ENCODE data around the gene HP1BP3.
"Not testable (repeated sequence)": the region's sequence is repeated elsewhere in the genome, so short reads cannot be mapped to it uniquely, and the experiment has no call there.

The HP1BP3 gene

GRCh38 chr1:20790785-20791184 is 3.7 kb upstream of the HP1BP3 start:
- TF ChIP-seq CTCF (IDR thresholded peaks at IDR 0.05; ENCODE audit: low read depth, low read length), result no peak
- DNase-seq (ENCODE audit: extremely low read depth, low read depth), result no peak

GRCh38 chr1:20789598-20789997 is 2.5 kb upstream of the HP1BP3 start:
- DNase-seq (ENCODE audit: extremely low read depth, low read depth), result not testable (repeated sequence)

DNA sequence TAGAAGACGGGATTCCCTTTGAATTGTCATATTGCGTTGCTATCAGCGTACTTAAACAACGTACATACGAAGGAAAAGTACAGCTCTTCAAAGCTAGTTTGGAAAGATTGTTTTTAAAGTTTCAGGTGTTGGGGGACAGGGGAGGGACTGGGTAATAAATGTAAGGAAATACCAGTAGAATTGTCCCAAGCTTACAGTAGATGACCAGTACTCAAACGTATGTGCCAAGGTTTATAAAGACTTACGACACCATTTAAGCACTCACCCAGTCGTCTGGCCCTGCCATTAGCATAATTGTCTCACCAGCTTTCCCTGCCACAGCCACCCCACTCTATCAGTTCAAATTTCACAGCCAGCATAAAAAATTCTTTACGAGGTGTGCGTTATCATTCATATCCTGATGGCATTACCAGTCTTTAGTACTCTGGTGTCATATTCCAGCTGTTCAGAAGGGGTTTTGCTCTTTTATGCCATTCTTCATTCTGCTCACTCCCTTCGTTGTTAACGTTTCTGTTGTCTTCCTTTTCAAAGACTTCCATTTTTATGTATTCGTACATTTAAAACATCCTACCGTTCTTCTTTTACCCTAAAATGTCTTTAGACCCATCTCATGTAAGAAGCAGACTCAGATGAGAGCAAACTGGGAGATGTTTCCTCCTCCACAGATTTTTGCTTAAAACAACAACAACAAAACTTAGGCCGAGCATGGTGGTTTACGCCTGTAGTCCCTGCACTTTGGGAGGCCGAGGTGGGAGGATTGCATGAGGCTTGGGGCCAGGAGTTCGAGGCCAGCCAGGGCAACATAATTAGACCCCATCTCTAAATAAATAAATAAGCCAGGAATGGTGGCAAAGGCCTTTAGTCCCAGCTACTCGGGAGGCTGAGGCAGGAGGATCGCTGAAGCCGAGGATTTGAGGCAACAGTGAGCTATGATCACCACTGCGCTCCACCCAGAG is 1.0 kb upstream of the HP1BP3 start:
- TF ChIP-seq CTCF (IDR thresholded peaks at IDR 0.05; ENCODE audit: low read depth, low read length), result no peak
- no peak for DNase-seq (ENCODE audit: extremely low read depth, low read depth)

GRCh38 chr1:20786253-20787028 is 666 bp downstream of the HP1BP3 start:
- DNase-seq (ENCODE audit: extremely low read depth, low read depth), result peak; percentile 86
- TF ChIP-seq CTCF (IDR thresholded peaks at IDR 0.05; ENCODE audit: low read depth, low read length), result no peak

- TF ChIP-seq CTCF (IDR thresholded peaks at IDR 0.05; ENCODE audit: low read depth, low read length), result no peak
- DNase-seq (ENCODE audit: extremely low read depth, low read depth), result no peak
These were observed 1.2 kb downstream of the HP1BP3 start for GRCh38 chr1:20785907-20786252.

- TF ChIP-seq CTCF (IDR thresholded peaks at IDR 0.05; ENCODE audit: low read depth, low read length), result no peak
- DNase-seq (ENCODE audit: extremely low read depth, low read depth), result no peak
These were observed 11.4 kb downstream of the HP1BP3 start for GRCh38 chr1:20775700-20776099.

GRCh38 chr1:20771780-20772179 is 15.3 kb downstream of the HP1BP3 start:
- no peak for TF ChIP-seq CTCF (IDR thresholded peaks at IDR 0.05; ENCODE audit: low read depth, low read length)
- no peak for DNase-seq (ENCODE audit: extremely low read depth, low read depth)
